D341Med (cell line): ENCODE results near the gene HERC4.

Source experiments
- DNase-seq: peaks from one replicate; pipeline ENCODE4 v3.0.0; 2012; ENCODE audit warnings: low spot score

HERC4 gene

GRCh38 chr10:67965456-67965855 is 109.6 kb downstream of the HERC4 start:
- DNase-seq, result no peak

- no peak for DNase-seq
These were observed 115.1 kb downstream of the HERC4 start for GRCh38 chr10:67959839-67960476.

- DNase-seq, result no peak
These were observed 119.5 kb downstream of the HERC4 start for GRCh38 chr10:67955614-67956013.

- no peak for DNase-seq
These were observed 131.2 kb downstream of the HERC4 start for GRCh38 chr10:67943917-67944316.

- no peak for DNase-seq
These were observed 138.7 kb downstream of the HERC4 start for GRCh38 chr10:67936416-67936815.

GRCh38 chr10:67935223-67935622 is 139.9 kb downstream of the HERC4 start:
- DNase-seq, result no peak

GRCh38 chr10:67934336-67934735 is 140.7 kb downstream of the HERC4 start:
- DNase-seq, result no peak

GRCh38 chr10:67933199-67933598 is 141.9 kb downstream of the HERC4 start:
- DNase-seq, result no peak

- DNase-seq, result no peak
These were observed 148.1 kb downstream of the HERC4 start for GRCh38 chr10:67926951-67927350.

GRCh38 chr10:67925449-67926005 is 149.6 kb downstream of the HERC4 start:
- DNase-seq, result no peak

- no peak for DNase-seq
These were observed 150.9 kb downstream of the HERC4 start for GRCh38 chr10:67924136-67924535.

- DNase-seq, result no peak
These were observed 151.5 kb downstream of the HERC4 start for GRCh38 chr10:67923551-67923950.

GRCh38 chr10:67921065-67921464 is 154.0 kb downstream of the HERC4 start:
- no peak for DNase-seq

- no peak for DNase-seq
These were observed 157.4 kb downstream of the HERC4 start for GRCh38 chr10:67917679-67918078.

GRCh38 chr10:67917169-67917568 is 157.9 kb downstream of the HERC4 start:
- DNase-seq, result no peak

- DNase-seq, result no peak
These were observed 160.2 kb downstream of the HERC4 start for GRCh38 chr10:67914777-67915340.

GRCh38 chr10:67912331-67912946 is 162.6 kb downstream of the HERC4 start:
- no peak for DNase-seq

- DNase-seq, result no peak
These were observed 171.5 kb downstream of the HERC4 start for GRCh38 chr10:67903581-67903980.

- DNase-seq, result no peak
These were observed 181.4 kb downstream of the HERC4 start for GRCh38 chr10:67893637-67894036.

- DNase-seq, result peak; percentile 75
These were observed 190.0 kb downstream of the HERC4 start for GRCh38 chr10:67884842-67885670.

GRCh38 chr10:67884313-67884841 is 190.7 kb downstream of the HERC4 start, which contains the start of gene SIRT1:
TSS of gene SIRT1 (plus strand) at chr10:67884656. CDS start at chr10:67884722, 66 bp downstream.
- DNase-seq, result peak; percentile 93

GRCh38 chr10:67883710-67884312 is 191.3 kb downstream of the HERC4 start:
- DNase-seq, result no peak
